CD4-positive, alpha-beta T cell (primary cell): ENCODE data around the gene PET100. TPM values are rescaled to one million over a fixed set of nuclear protein-coding genes. Genes with fewer than 3 reads are reported as not detected.

Experiments
- ATAC-seq: fragments of 200-7000 bp; cut with Tn5 transposase; one replicate; pipeline ENCODE4 v1.10.0; 2022; ENCODE audit warnings: mild to moderate bottlenecking; ENCODE audit not compliant: poor library complexity
- CTCF ChIA-PET: fragments of 350-600 bp; sonication (Branson Sonifier 250); formaldehyde crosslinking; loops from one replicate; lab custom pipeline; 2021; ENCODE audit warnings: antibody characterized with exemption, inconsistent platforms; lab: Charles Lee
- POLR2A ChIA-PET: fragments of 350-600 bp; sonication (Branson Sonifier 250); formaldehyde crosslinking; loops from one replicate; lab custom pipeline; 2021; ENCODE audit warnings: antibody characterized with exemption, inconsistent platforms; lab: Charles Lee
- DNase-seq, 14 experiments: peaks; one replicate each; pipeline ENCODE4 v3.0.0-alpha.2; 2013 to 2020; ENCODE audit warnings: mixed read lengths in 2 of 14
- H3K27ac ChIP-seq, 2 donors: one replicate each; pipeline versions ENCODE4 v1.5.1 to v1.7.0; 2013; ENCODE audit warnings: low read length in 2 of 2, low read depth in 1 of 2, mild to moderate bottlenecking in 1 of 2
- H3K27me3 ChIP-seq, 2 experiments: 1 replicate in 1 of 2; 2 replicates in 1 of 2; pipeline versions ENCODE4 v1.6.1 to v1.7.0; 2013; ENCODE audit warnings: low read length in 2 of 2, control low read depth in 1 of 2, mild to moderate bottlenecking in 1 of 2, moderate library complexity in 1 of 2; ENCODE audit not compliant: insufficient read depth in 2 of 2, control insufficient read depth in 1 of 2
- H3K36me3 ChIP-seq: one replicate; pipeline ENCODE4 v1.6.1; 2013; ENCODE audit warnings: low read length, control low read depth; ENCODE audit not compliant: insufficient read depth
- H3K4me1 ChIP-seq: one replicate; pipeline ENCODE4 v1.6.1; 2013; ENCODE audit warnings: low read length, control low read depth; ENCODE audit not compliant: insufficient read depth
- H3K4me3 ChIP-seq: one replicate; pipeline ENCODE4 v1.5.1; 2013; ENCODE audit warnings: mild to moderate bottlenecking, low read length, moderate library complexity
- H3K9me3 ChIP-seq, 2 experiments: 1 replicate in 1 of 2; 2 replicates in 1 of 2; pipeline versions ENCODE4 v1.6.1 to v1.7.0; 2013; ENCODE audit warnings: low read length in 2 of 2, mild to moderate bottlenecking in 2 of 2, control low read depth in 1 of 2, moderate library complexity in 1 of 2; ENCODE audit not compliant: control insufficient read depth in 1 of 2, insufficient read depth in 1 of 2
- H3K27ac Mint-ChIP-seq: one replicate; pipeline ENCODE4 v1.8.0; 2020; ENCODE audit warnings: mixed read lengths
- H3K27me3 Mint-ChIP-seq: one replicate; pipeline ENCODE4 v1.8.0; 2021; ENCODE audit warnings: mixed read lengths
- H3K36me3 Mint-ChIP-seq: one replicate; pipeline ENCODE4 v1.8.0; 2021; ENCODE audit warnings: low read depth, mixed read lengths
- H3K4me1 Mint-ChIP-seq: one replicate; pipeline ENCODE4 v1.8.0; 2021; ENCODE audit warnings: low read depth, mixed read lengths
- H3K4me3 Mint-ChIP-seq: one replicate; pipeline ENCODE4 v1.8.0; 2020; ENCODE audit warnings: mild to moderate bottlenecking, mixed read lengths
- H3K9me3 Mint-ChIP-seq: one replicate; pipeline ENCODE4 v1.8.0; 2020; ENCODE audit warnings: mixed read lengths
- CTCF ChIP-seq: fragments of 200-600 bp; IDR thresholded peaks from one replicate; pipeline ENCODE4 v1.8.0; 2022; ENCODE audit warnings: antibody characterized with exemption, mild to moderate bottlenecking
- intact Hi-C, 2 experiments: fragments of 100-400 bp; cut with DNase I in 1 of 2; cut with micrococcal nuclease in 1 of 2; formaldehyde crosslinking; loops; one replicate each; pipeline versions ENCODE4 v1.15.1 to v1.9.0; 2023 to 2025; cut with DNase I, micrococcal nuclease
- total RNA-seq, 174 experiments: library from RNA in 2 of 174; stranded (reverse) in 2 of 174; gene quantifications; one replicate each; pipeline ENCODE4 v1.2.3 and lab custom pipeline; 2021 to 2026

Gene PET100
- total RNA-seq, 2 experiments from 2014 or later = 178 to 188 TPM

- TF ChIP-seq CTCF = no peak
- Histone ChIP-seq H3K36me3 (peaks cover 84% of the 10 kb centered on the region), H3K4me3 (no peak overlapping the region), H3K27ac (no peak overlapping the region), H3K27me3 (no peaks in the 10 kb centered on the region), H3K9me3 (no peaks in the 10 kb centered on the region), H3K4me1 (peaks cover 21% of the 10 kb centered on the region)
- Mint-ChIP-seq H3K27me3 (no peaks in the 10 kb centered on the region), H3K27ac (no peak overlapping the region), H3K4me3 (no peak overlapping the region), H3K36me3 (peaks cover 66% of the 10 kb centered on the region), H3K9me3 (no peaks in the 10 kb centered on the region), H3K4me1 (peaks cover 18% of the 10 kb centered on the region)
- DNase-seq (no peak), ATAC-seq (no peak)
- CTCF ChIA-PET = interaction anchor here (0.7 kb wide), 1 partner anchor 176 kb away, joined by 4 read pairs; no protein-coding TSS in a partner anchor
- POLR2A ChIA-PET = interaction anchor here (1.0 to 1.1 kb wide), 2 partner anchors 14 to 18 kb away, joined by 3 to 4 read pairs; no protein-coding TSS in a partner anchor
- intact Hi-C loops = no loop called here
These were observed 5.6 kb upstream of the PET100 start for GRCh38 chr19:7623725-7624603.

GRCh38 chr19:7624810-7625209 lies 4.8 kb upstream of the PET100 start:
- H3K9me3 Mint-ChIP-seq = no peaks in the 10 kb centered on the region
- intact Hi-C loops = loop anchor here in 1 of 2 experiments (5.0 kb wide), 1 partner anchor 88 kb away; the partner anchor contains the start of gene PNPLA6
- no peak overlapping the region for H3K27ac Mint-ChIP-seq
- peaks cover 27% of the 10 kb centered on the region for H3K4me1 Mint-ChIP-seq
- no peak for TF ChIP-seq CTCF
- Histone ChIP-seq H3K9me3 (no peaks in the 10 kb centered on the region), H3K27ac (no peak overlapping the region), H3K36me3 (peaks cover 78% of the 10 kb centered on the region), H3K27me3 (no peaks in the 10 kb centered on the region), H3K4me1 (peaks cover 23% of the 10 kb centered on the region), H3K4me3 (no peak overlapping the region)
- peaks cover 72% of the 10 kb centered on the region for H3K36me3 Mint-ChIP-seq
- DNase-seq (no peak), ATAC-seq (no peak)
- no peaks in the 10 kb centered on the region for H3K27me3 Mint-ChIP-seq
- ChIA-PET CTCF (interaction anchor here (0.7 kb wide), 1 partner anchor 175 kb away, joined by 4 read pairs; no protein-coding TSS in a partner anchor), POLR2A (no interaction called here)
- no peak overlapping the region for H3K4me3 Mint-ChIP-seq

GRCh38 chr19:7625763-7626372 lies 3.7 kb upstream of the PET100 start:
- ATAC-seq (no peak), DNase-seq (no peak)
- H3K9me3 ChIP-seq = no peaks in the 10 kb centered on the region
- H3K27ac ChIP-seq = no peak overlapping the region
- peaks cover 71% of the 10 kb centered on the region for H3K36me3 Mint-ChIP-seq
- H3K27ac Mint-ChIP-seq = no peak overlapping the region
- no peak for TF ChIP-seq CTCF
- ChIA-PET CTCF (interaction anchor here (0.7 kb wide), 1 partner anchor 257 kb away, joined by 3 read pairs; no protein-coding TSS in a partner anchor), POLR2A (no interaction called here)
- peaks cover 67% of the 10 kb centered on the region for H3K36me3 ChIP-seq
- H3K27me3 ChIP-seq = no peaks in the 10 kb centered on the region
- no peak overlapping the region for H3K4me3 Mint-ChIP-seq
- H3K9me3 Mint-ChIP-seq = no peaks in the 10 kb centered on the region
- intact Hi-C loops = loop anchor here in 1 of 2 experiments (5.0 kb wide), 1 partner anchor 89 kb away; the partner anchor contains the start of gene PNPLA6
- H3K27me3 Mint-ChIP-seq = no peaks in the 10 kb centered on the region
- H3K4me3 ChIP-seq = no peak overlapping the region
- H3K4me1 ChIP-seq = peaks cover 33% of the 10 kb centered on the region
- peaks cover 36% of the 10 kb centered on the region for H3K4me1 Mint-ChIP-seq
